Spleen (tissue), 11 donors: Measurements from ENCODE around the gene NCOA3. TPM values are rescaled to one million over a fixed set of nuclear protein-coding genes. Genes with fewer than 3 reads are reported as not detected.

ENCODE experiments used
- DNase-seq: peaks from one replicate; pipeline ENCODE4 v3.0.0-alpha.2; 2020
- H3K27ac ChIP-seq, 8 donors: fragments of 200-600 bp; sonication (generic) in 7 of 8; 1 replicate in 4 of 8; 2 replicates in 4 of 8; pipeline versions ENCODE4 v1.5.0 to v1.8.0; 2016 to 2021; ENCODE audit warnings: inconsistent platforms in 4 of 8, mild to moderate bottlenecking in 4 of 8, moderate library complexity in 1 of 8
- H3K27me3 ChIP-seq, 7 donors: fragments of 200-600 bp; sonication (generic) in 6 of 7; replicated peaks in 1 of 7; 1 replicate in 4 of 7; 2 replicates in 3 of 7; pipeline versions ENCODE4 v1.5.0 to v1.8.0; 2016 to 2021; ENCODE audit warnings: inconsistent platforms in 3 of 7, mild to moderate bottlenecking in 1 of 7
- H3K36me3 ChIP-seq, 6 donors: fragments of 200-600 bp; sonication (generic) in 5 of 6; 1 replicate in 4 of 6; 2 replicates in 2 of 6; pipeline versions ENCODE4 v1.5.0 to v1.8.0; 2016 to 2021; ENCODE audit warnings: inconsistent platforms in 2 of 6
- H3K4me1 ChIP-seq, 6 donors: fragments of 200-600 bp; sonication (generic) in 5 of 6; 1 replicate in 3 of 6; 2 replicates in 3 of 6; pipeline versions ENCODE4 v1.5.0 to v1.8.0; 2016 to 2021; ENCODE audit warnings: inconsistent platforms in 3 of 6
- H3K4me3 ChIP-seq, 8 donors: fragments of 200-600 bp; sonication (generic) in 7 of 8; 1 replicate in 4 of 8; 2 replicates in 4 of 8; pipeline versions ENCODE4 v1.5.0 to v1.8.0; 2016 to 2021; ENCODE audit warnings: inconsistent platforms in 4 of 8, mild to moderate bottlenecking in 4 of 8, moderate library complexity in 2 of 8
- H3K9me3 ChIP-seq, 8 donors: fragments of 200-600 bp; sonication (generic) in 7 of 8; 1 replicate in 4 of 8; 2 replicates in 4 of 8; pipeline versions ENCODE4 v1.5.0 to v1.8.0; 2016 to 2021; ENCODE audit warnings: inconsistent platforms in 4 of 8
- CTCF ChIP-seq, 11 experiments: fragments of 200-600 bp in 7 of 11; fragments of 450-650 bp in 4 of 11; sonication (generic) in 4 of 11; IDR thresholded peaks in 8 of 11; conservative IDR thresholded peaks in 3 of 11; 1 replicate in 7 of 11; 2 replicates in 4 of 11; pipeline versions ENCODE4 v1.4.0 to v1.8.0; 2016 to 2021; ENCODE audit warnings: antibody characterized with exemption in 11 of 11, inconsistent platforms in 4 of 11, mild to moderate bottlenecking in 1 of 11
- POLR2A ChIP-seq, 3 donors: fragments of 450-650 bp; IDR thresholded peaks; one replicate each; pipeline ENCODE4 v1.5.1; 2017; ENCODE audit warnings: antibody characterized with exemption in 3 of 3, mild to moderate bottlenecking in 1 of 3
- POLR2AphosphoS5 ChIP-seq, 3 donors: sonication (generic); formaldehyde crosslinking; IDR thresholded peaks; one replicate each; pipeline ENCODE4 v1.5.1; 2017; ENCODE audit warnings: antibody characterized with exemption in 3 of 3
- WGBS, 5 donors: extraction: QIAGEN DNeasy Blood & Tissue Kit in 3 of 5; methylation state at CpG; one replicate each; pipeline versions ENCODE4 v1.1.5 to v1.1.7; 2013 to 2018; 5-methylcytosine and 5-hydroxymethylcytosine counted together
- intact Hi-C: fragments of 100-400 bp; cut with DNase I; formaldehyde crosslinking; loops from one replicate; pipeline ENCODE4 v1.15.0; 2023; ENCODE audit warnings: low total_unique reads
- polyA plus RNA-seq, 3 donors: library from polyadenylated mRNA; stranded (reverse); fragments of 200-250 nt; gene quantifications; one replicate each; pipeline ENCODE4 v1.2.1, GENCODE V29; 2013
- total RNA-seq, 7 donors: library from RNA; depleted of rRNA in 3 of 7; stranded (reverse); fragments of >200 nt in 3 of 7; fragmentation: NEBNext Ultra II Directional in 4 of 7; extraction: Animal tissue kit (Norgen Biotek cat#: 25700) in 4 of 7; gene quantifications; one replicate each; pipeline versions ENCODE4 v1.1.0 to v1.2.1, GENCODE V29; 2016 to 2021
- donor health status: healthy with polysubstance abuse.
- donor health status: DM: no; HTN: no; CAD: no; lungs with moderate emphysema.
- donor health status: DM: no; HTN: no; CAD: no.
- donor health status: Bipolar disorder and iron deficiency.
- donor health status: healthy.
- donor health status: DM: no; HTN: no; CAD: no.
- donor health status: DM: yes; HTN: yes; CAD: no.

Gene NCOA3
- total and polyA plus RNA-seq, 10 donors, result 12.5 to 93.7 (median 82.2) TPM

DNA sequence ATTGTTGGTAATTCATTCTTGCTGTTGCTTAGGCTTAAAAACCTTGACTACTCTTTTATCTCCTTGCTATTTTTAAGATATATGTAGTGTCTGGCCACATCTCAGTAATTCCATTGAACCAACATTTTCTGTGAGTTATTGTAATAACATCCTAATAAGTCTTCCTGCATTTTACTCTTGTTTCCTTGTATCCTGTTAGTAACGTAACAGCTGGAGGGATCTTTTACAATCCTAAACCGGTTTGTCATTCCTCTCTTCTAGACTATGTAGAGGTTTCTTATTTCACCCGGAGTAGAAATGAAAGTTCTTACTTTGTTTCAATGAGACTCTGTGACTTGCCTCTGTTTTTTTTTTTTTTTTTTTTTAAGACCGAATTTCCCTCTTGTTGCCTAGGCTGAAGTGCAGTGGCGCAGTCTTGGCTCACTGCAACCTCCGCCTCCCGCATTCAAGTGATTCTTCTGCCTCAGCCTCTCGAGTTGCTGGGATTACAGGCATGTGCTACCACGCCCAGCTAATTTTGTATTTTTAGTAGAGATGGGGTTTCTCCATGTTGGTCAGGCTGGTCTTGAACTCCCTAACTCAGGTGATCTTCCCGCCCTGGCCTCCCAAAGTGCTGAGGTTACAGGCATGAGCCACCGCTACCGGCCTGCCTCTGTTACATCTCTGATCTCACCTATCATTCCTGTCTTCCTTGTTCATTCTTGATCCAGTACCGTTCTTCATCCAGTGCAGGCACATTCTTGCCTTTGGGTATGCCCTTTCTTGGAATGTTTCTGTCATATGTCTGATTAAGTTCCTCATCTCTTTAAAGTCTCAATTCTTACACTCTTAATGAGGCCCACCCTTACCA, 44.7 kb downstream of the NCOA3 start:
- Histone ChIP-seq H3K4me1 (peaks cover 29 to 100% (median 50%) of the 10 kb centered on the region in 6 donors), H3K4me3 (no peak overlapping the region), H3K27ac (peak overlapping the region in 2 of 8 donors; percentile 26 to 53), H3K27me3 (no peaks in the 10 kb centered on the region), H3K9me3 (no peaks in the 10 kb centered on the region), H3K36me3 (peaks cover 0 to 21% (median 0%) of the 10 kb centered on the region in 6 donors)
- DNase-seq, result no peak
- no peak for TF ChIP-seq CTCF (IDR thresholded peaks at IDR 0.05 in 8 of 11, conservative IDR thresholded peaks at IDR 0.05 in 3 of 11)
- TF ChIP-seq POLR2AphosphoS5 (IDR thresholded peaks at IDR 0.05), result no peak
- WGBS, 5 donors, result 83 to 91% (median 87%) methylated on average over 13 of the region's 13 CpGs
- intact Hi-C loops, result no loop called here

GRCh38 chr20:47547034-47547387, 45.3 kb downstream of the NCOA3 start:
- Histone ChIP-seq H3K4me3 (no peak overlapping the region), H3K4me1 (peaks cover 26 to 100% (median 47%) of the 10 kb centered on the region in 6 donors), H3K36me3 (peaks cover 0 to 21% (median 0%) of the 10 kb centered on the region in 6 donors), H3K9me3 (no peaks in the 10 kb centered on the region), H3K27ac (no peak overlapping the region), H3K27me3 (no peaks in the 10 kb centered on the region)
- 84 to 94% (median 90%) methylated on average over 5 of the region's 5 CpGs for WGBS, 5 donors
- intact Hi-C loops, result no loop called here
- no peak for DNase-seq
- TF ChIP-seq CTCF (IDR thresholded peaks at IDR 0.05 in 8 of 11, conservative IDR thresholded peaks at IDR 0.05 in 3 of 11) (no peak), POLR2A (IDR thresholded peaks at IDR 0.05) (no peak), POLR2AphosphoS5 (IDR thresholded peaks at IDR 0.05) (no peak)

DNA sequence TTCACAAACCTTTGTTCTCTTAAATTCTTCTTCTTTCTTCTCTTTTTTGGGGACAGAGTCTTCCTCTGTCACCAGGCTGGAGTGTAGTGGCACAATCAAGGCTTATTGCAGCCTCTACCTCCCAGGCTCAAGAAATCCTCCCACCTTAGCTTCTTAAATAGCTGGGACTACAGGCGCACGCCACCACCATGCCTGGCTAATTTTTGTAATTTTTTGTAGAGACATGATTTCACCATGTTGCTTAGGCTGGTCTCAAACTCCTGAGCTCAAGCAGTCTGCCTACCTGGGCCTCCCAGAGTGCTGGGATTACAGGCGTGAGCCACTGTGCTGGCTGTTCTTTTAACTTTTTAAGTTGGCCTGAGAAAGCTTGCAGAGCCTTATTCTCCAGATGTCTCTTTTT, 48.0 kb downstream of the NCOA3 start:
- H3K4me3 ChIP-seq, result no peak overlapping the region
- H3K27ac ChIP-seq, result peak overlapping the region in 1 of 8 donors; percentile 29
- peaks cover 0 to 21% (median 0%) of the 10 kb centered on the region in 6 donors for H3K36me3 ChIP-seq
- intact Hi-C loops, result no loop called here
- DNase-seq, result no peak
- no peaks in the 10 kb centered on the region for H3K9me3 ChIP-seq
- H3K4me1 ChIP-seq, result peaks cover 8 to 78% (median 30%) of the 10 kb centered on the region in 6 donors
- H3K27me3 ChIP-seq, result no peaks in the 10 kb centered on the region
- WGBS, 5 donors, result 91 to 97% (median 93%) methylated on average over 3 of the region's 3 CpGs
- TF ChIP-seq POLR2AphosphoS5 (IDR thresholded peaks at IDR 0.05) (no peak), POLR2A (IDR thresholded peaks at IDR 0.05) (no peak), CTCF (IDR thresholded peaks at IDR 0.05 in 8 of 11, conservative IDR thresholded peaks at IDR 0.05 in 3 of 11) (no peak)

DNA sequence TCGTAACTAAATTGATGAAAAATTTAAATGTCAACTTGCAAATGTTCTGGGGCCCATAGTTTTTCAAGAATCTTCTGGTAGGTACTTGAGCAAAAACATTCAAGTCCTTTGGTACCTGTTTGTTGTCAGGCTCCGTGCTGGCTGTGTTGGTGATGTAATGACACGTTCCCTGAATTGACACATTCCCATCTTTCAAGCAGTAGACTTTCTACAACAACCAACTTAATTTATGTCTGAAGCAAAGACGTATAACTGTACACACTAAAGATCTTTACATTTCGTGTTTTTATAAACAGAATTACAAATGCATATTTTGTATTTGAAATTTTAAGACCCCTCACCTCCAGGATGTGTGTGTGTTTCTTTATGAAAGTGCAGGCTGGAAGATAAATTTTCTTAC, 49.5 kb downstream of the NCOA3 start:
- H3K9me3 ChIP-seq, result no peaks in the 10 kb centered on the region
- H3K4me1 ChIP-seq, result peaks cover 0 to 68% (median 19%) of the 10 kb centered on the region in 6 donors
- TF ChIP-seq POLR2A (IDR thresholded peaks at IDR 0.05) (no peak), POLR2AphosphoS5 (IDR thresholded peaks at IDR 0.05) (no peak), CTCF (IDR thresholded peaks at IDR 0.05 in 8 of 11, conservative IDR thresholded peaks at IDR 0.05 in 3 of 11) (no peak)
- DNase-seq, result no peak
- H3K4me3 ChIP-seq, result no peak overlapping the region
- no peaks in the 10 kb centered on the region for H3K27me3 ChIP-seq
- 76 to 88% (median 81%) methylated on average over 5 of the region's 5 CpGs for WGBS, 5 donors
- H3K27ac ChIP-seq, result no peak overlapping the region
- intact Hi-C loops, result no loop called here
- peaks cover 0 to 18% (median 0%) of the 10 kb centered on the region in 6 donors for H3K36me3 ChIP-seq
